SK-N-SH (cell line): ENCODE results near the gene DNAH10. TPM values are rescaled to one million over a fixed set of nuclear protein-coding genes. Genes with fewer than 3 reads are reported as not detected.

Experiments
- CTCF ChIA-PET: fragments of 300-600, 350-600 bp; formaldehyde crosslinking; extraction: SDS; loops from one replicate; lab custom pipeline; 2021; lab: Yijun Ruan, JAX
- POLR2A ChIA-PET: fragments of 350-600 bp; sonication (Branson Sonifier 250); formaldehyde crosslinking; extraction: SDS; loops from one replicate; lab custom pipeline; 2020; ENCODE audit warnings: antibody characterized with exemption, inconsistent platforms; lab: Yijun Ruan, JAX
- DNase-seq: peaks from one replicate; pipeline ENCODE4 v3.0.0; 2012
- H2AFZ ChIP-seq: fragments of 200-600 bp; sonication (generic); 2 replicates; pipeline ENCODE4 v1.8.1; 2016; ENCODE audit warnings: antibody characterized with exemption, mild to moderate bottlenecking, low read depth
- H3F3A ChIP-seq: fragments of 200-600 bp; sonication (generic); replicated peaks from 2 replicates; pipeline ENCODE3; 2016; ENCODE audit warnings: antibody characterized with exemption, mild to moderate bottlenecking; ENCODE audit not compliant: insufficient read depth
- H3K27ac ChIP-seq, 2 experiments: fragments of 200-500 bp in 1 of 2; fragments of 200-600 bp in 1 of 2; sonication (Bioruptor generic) in 1 of 2; sonication (generic), shearing (Covaris generic) in 1 of 2; 2 replicates each; pipeline versions ENCODE4 v1.5.1 to v1.6.1; 2014 to 2016; ENCODE audit warnings: low read depth in 2 of 2, inconsistent platforms in 1 of 2, low read length in 1 of 2, mild to moderate bottlenecking in 1 of 2, mixed read lengths in 1 of 2
- H3K27me3 ChIP-seq: fragments of 200-600 bp; sonication (generic), shearing (Covaris generic); 2 replicates; pipeline ENCODE4 v1.6.1; 2016; ENCODE audit warnings: mixed run types; ENCODE audit not compliant: insufficient read depth
- H3K36me3 ChIP-seq, 2 experiments: fragments of 200-500 bp in 1 of 2; fragments of 200-600 bp in 1 of 2; sonication (Bioruptor generic) in 1 of 2; sonication (generic) in 1 of 2; replicated peaks in 1 of 2; 2 replicates each; pipeline versions ENCODE3 to v1.5.1; 2014 to 2016; ENCODE audit warnings: low read length in 1 of 2, mild to moderate bottlenecking in 1 of 2; ENCODE audit not compliant: insufficient read depth in 2 of 2, control insufficient read depth in 1 of 2
- H3K4me1 ChIP-seq, 2 experiments: fragments of 200-500 bp in 1 of 2; fragments of 200-600 bp in 1 of 2; sonication (Bioruptor generic) in 1 of 2; sonication (generic), shearing (Covaris generic) in 1 of 2; 2 replicates each; pipeline versions ENCODE4 v1.5.1 to v1.6.1; 2014 to 2016; ENCODE audit warnings: low read depth in 1 of 2, low read length in 1 of 2, mixed run types in 1 of 2; ENCODE audit not compliant: insufficient read depth in 2 of 2, control insufficient read depth in 1 of 2
- H3K4me2 ChIP-seq: fragments of 200-600 bp; sonication (generic), shearing (Covaris generic); 2 replicates; pipeline ENCODE4 v1.6.1; 2017; ENCODE audit warnings: mixed run types
- H3K4me3 ChIP-seq, 2 experiments: fragments of 200-500 bp in 1 of 2; fragments of 200-600 bp in 1 of 2; sonication (Bioruptor generic) in 1 of 2; sonication (generic), shearing (Covaris generic) in 1 of 2; 2 replicates each; pipeline versions ENCODE4 v1.5.1 to v1.8.1; 2014 to 2016; ENCODE audit warnings: low read depth in 2 of 2, inconsistent platforms in 1 of 2, low read length in 1 of 2, mild to moderate bottlenecking in 1 of 2, mixed read lengths in 1 of 2, moderate library complexity in 1 of 2
- H3K79me2 ChIP-seq: fragments of 200-600 bp; sonication (generic); 2 replicates; pipeline ENCODE4 v1.8.1; 2017; ENCODE audit warnings: mild to moderate bottlenecking; ENCODE audit not compliant: insufficient read depth
- H3K9ac ChIP-seq: fragments of 200-600 bp; sonication (generic); 2 replicates; pipeline ENCODE4 v1.6.1; 2017; ENCODE audit warnings: mixed run types
- H3K9me2 ChIP-seq: fragments of 200-600 bp; sonication (generic); 2 replicates; pipeline ENCODE4 v1.6.1; 2017; ENCODE audit warnings: mixed run types
- H3K9me3 ChIP-seq: fragments of 200-600 bp; sonication (generic); 2 replicates; pipeline ENCODE4 v1.6.1; 2017; ENCODE audit warnings: mixed run types, mild to moderate bottlenecking, moderate library complexity
- H4K20me1 ChIP-seq: fragments of 200-600 bp; sonication (generic); 2 replicates; pipeline ENCODE4 v1.6.1; 2017; ENCODE audit warnings: mild to moderate bottlenecking, mixed run types; ENCODE audit not compliant: insufficient read depth
- CHD2 ChIP-seq: fragments of 150-350 bp; IDR thresholded peaks from 2 replicates; pipeline ENCODE4 v1.6.1; 2018; ENCODE audit warnings: low read length; ENCODE audit not compliant: partially characterized antibody
- FOXM1 ChIP-seq: IDR thresholded peaks from 2 replicates; pipeline ENCODE4 v1.4.0; 2012; ENCODE audit warnings: low read depth, mild to moderate bottlenecking
- GATA2 ChIP-seq: sonication (generic); formaldehyde crosslinking; IDR thresholded peaks from 2 replicates; pipeline ENCODE4 v1.5.0; 2020; ENCODE audit warnings: mild to moderate bottlenecking, missing genetic modification reagents
- MAX ChIP-seq: IDR thresholded peaks from 2 replicates; pipeline ENCODE4 v1.4.0; 2012; ENCODE audit warnings: low read depth
- POLR2AphosphoS5 ChIP-seq: IDR thresholded peaks from 2 replicates; pipeline ENCODE4 v1.6.1; 2012; ENCODE audit warnings: low read depth, low read length
- RCOR1 ChIP-seq: fragments of 150-350 bp; IDR thresholded peaks from 2 replicates; pipeline ENCODE4 v1.6.1; 2017; ENCODE audit warnings: antibody characterized with exemption, low read length
- SMC3 ChIP-seq: IDR thresholded peaks from 2 replicates; pipeline ENCODE4 v1.6.1; 2012; ENCODE audit warnings: low read depth, low read length, improper control_type of control experiment
- ZBTB33 ChIP-seq: IDR thresholded peaks from 2 replicates; pipeline ENCODE4 v1.4.0; 2012; ENCODE audit warnings: low read depth, borderline replicate concordance
- WGBS: methylation state at CpG from one replicate; pipeline ENCODE4 v1.1.6; 2017; ENCODE audit warnings: low lambda C conversion rate; 5-methylcytosine and 5-hydroxymethylcytosine counted together
- polyA plus RNA-seq, 3 experiments: library from polyadenylated mRNA; depleted of rRNA; stranded (reverse); fragments of >200 nt; gene quantifications; 2 replicates each; pipeline ENCODE4 v1.2.3, GENCODE V29; 2012

DNAH10 gene
- polyA plus RNA-seq, 1 of the 3 experiments (the other 2 are of a cell fraction) = 0.13 TPM

- H2AFZ ChIP-seq = no peak overlapping the region
- no peak for DNase-seq
- H3K27me3 ChIP-seq = no peaks in the 10 kb centered on the region
- no peak for TF ChIP-seq CHD2
- TF ChIP-seq GATA2 (CRISPR knock-in tag) = no peak
- no peak for TF ChIP-seq SMC3
- TF ChIP-seq MAX = no peak
- no peak for TF ChIP-seq FOXM1
- no peak for TF ChIP-seq POLR2AphosphoS5
- H3K9me3 ChIP-seq = no peaks in the 10 kb centered on the region
- WGBS = 67% methylated on average over 14 of the region's 14 CpGs
- no peaks in the 10 kb centered on the region for H3K9me2 ChIP-seq
- H3K9ac ChIP-seq = no peak overlapping the region
- no peaks in the 10 kb centered on the region for H3F3A ChIP-seq
- H3K27ac ChIP-seq = no peak overlapping the region
- no peak overlapping the region for H3K4me2 ChIP-seq
- H3K4me3 ChIP-seq = no peak overlapping the region
- no peaks in the 10 kb centered on the region for H3K79me2 ChIP-seq
- H3K36me3 ChIP-seq = no peaks in the 10 kb centered on the region
- CTCF ChIA-PET = no interaction called here
- no peaks in the 10 kb centered on the region for H4K20me1 ChIP-seq
- H3K4me1 ChIP-seq = no peaks in the 10 kb centered on the region
- POLR2A ChIA-PET = no interaction called here
Measured at GRCh38 chr12:123843912-123844748, 82.0 kb downstream of the DNAH10 start.

DNA sequence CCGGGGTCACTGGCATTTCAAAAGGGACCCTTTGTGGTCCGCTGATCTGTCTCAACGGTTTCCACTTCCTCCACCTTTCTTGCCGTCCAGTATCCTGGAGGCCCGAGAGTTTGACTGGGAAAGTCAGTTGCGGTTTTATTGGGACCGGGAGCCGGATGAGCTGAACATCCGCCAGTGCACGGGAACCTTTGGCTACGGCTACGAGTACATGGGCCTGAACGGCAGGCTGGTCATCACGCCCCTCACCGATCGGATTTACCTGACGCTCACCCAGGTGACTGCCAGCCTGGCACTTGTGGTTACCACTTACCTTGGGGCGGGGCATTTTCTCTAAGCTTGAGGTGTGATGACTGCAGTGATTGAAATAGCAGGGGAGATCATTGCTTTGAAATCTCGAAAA is 83.8 kb downstream of the DNAH10 start:
- no peaks in the 10 kb centered on the region for H3K36me3 ChIP-seq
- no peaks in the 10 kb centered on the region for H3K79me2 ChIP-seq
- no peak overlapping the region for H2AFZ ChIP-seq
- ChIA-PET CTCF (interaction anchor here (1.0 kb wide), 1 partner anchor 101 kb away, joined by 3 read pairs; no protein-coding TSS in a partner anchor), POLR2A (no interaction called here)
- TF ChIP-seq ZBTB33 (no peak), RCOR1 (no peak)
- no peaks in the 10 kb centered on the region for H3F3A ChIP-seq
- H3K4me3 ChIP-seq = no peak overlapping the region
- H3K9me2 ChIP-seq = no peaks in the 10 kb centered on the region
- no peak overlapping the region for H3K9ac ChIP-seq
- no peak overlapping the region for H3K27ac ChIP-seq
- H4K20me1 ChIP-seq = no peaks in the 10 kb centered on the region
- WGBS = 76% methylated on average over 19 of the region's 19 CpGs
- H3K9me3 ChIP-seq = no peaks in the 10 kb centered on the region
- H3K27me3 ChIP-seq = no peaks in the 10 kb centered on the region; the same call in 1 of the 2 replicates
- no peaks in the 10 kb centered on the region for H3K4me1 ChIP-seq
- no peak for DNase-seq
- H3K4me2 ChIP-seq = no peak overlapping the region
